Hepatic stellate cell (primary cell): Measurements from ENCODE around the gene EYA2.
A peak's percentile ranks its signal among the peaks of the same experiment; 100 is the strongest.

Experiments
- DNase-seq: peaks from one replicate; pipeline ENCODE4 v3.0.0; 2011; ENCODE audit warnings: low spot score

Gene EYA2

GRCh38 chr20:47066484-47067270 lies 172.0 kb downstream of the EYA2 start:
- peak; percentile 12 for DNase-seq

- DNase-seq, result no peak
These were observed 173.1 kb downstream of the EYA2 start for GRCh38 chr20:47067776-47068175.

GRCh38 chr20:47070176-47070575 lies 175.5 kb downstream of the EYA2 start:
- DNase-seq, result no peak

GRCh38 chr20:47071646-47072185 lies 177.1 kb downstream of the EYA2 start:
- DNase-seq, result no peak

- no peak for DNase-seq
These were observed 179.3 kb downstream of the EYA2 start for GRCh38 chr20:47073766-47074475.

GRCh38 chr20:47075263-47075662 lies 180.6 kb downstream of the EYA2 start:
- DNase-seq, result no peak

- no peak for DNase-seq
These were observed 184.4 kb downstream of the EYA2 start for GRCh38 chr20:47079047-47079446.

- no peak for DNase-seq
These were observed 185.7 kb downstream of the EYA2 start for GRCh38 chr20:47080365-47080764.

GRCh38 chr20:47086316-47086715 lies 191.7 kb downstream of the EYA2 start:
- no peak for DNase-seq

- DNase-seq, result no peak
These were observed 193.7 kb downstream of the EYA2 start for GRCh38 chr20:47088335-47088734.

GRCh38 chr20:47089151-47089550 lies 194.5 kb downstream of the EYA2 start:
- DNase-seq, result no peak

GRCh38 chr20:47090835-47091234 lies 196.2 kb downstream of the EYA2 start:
- no peak for DNase-seq

- no peak for DNase-seq
These were observed 198.8 kb downstream of the EYA2 start for GRCh38 chr20:47093320-47093966.

- no peak for DNase-seq
These were observed 201.0 kb downstream of the EYA2 start for GRCh38 chr20:47095690-47096089.

GRCh38 chr20:47097691-47098622 lies 203.3 kb downstream of the EYA2 start:
- no peak for DNase-seq

GRCh38 chr20:47099093-47099492 lies 204.4 kb downstream of the EYA2 start:
- DNase-seq, result no peak

- DNase-seq, result no peak
These were observed 205.3 kb downstream of the EYA2 start for GRCh38 chr20:47099825-47100441.

GRCh38 chr20:47102629-47103028 lies 208.0 kb downstream of the EYA2 start:
- DNase-seq, result no peak

GRCh38 chr20:47106786-47107185 lies 212.1 kb downstream of the EYA2 start:
- no peak for DNase-seq

GRCh38 chr20:47108994-47109393 lies 214.4 kb downstream of the EYA2 start:
- no peak for DNase-seq

GRCh38 chr20:47110819-47111218 lies 216.2 kb downstream of the EYA2 start:
- no peak for DNase-seq
